Measurements from ENCODE around the gene NRXN3. TPM values are rescaled to one million over a fixed set of nuclear protein-coding genes. Genes with fewer than 3 reads are reported as not detected.
A peak's percentile ranks its signal among the peaks of the same experiment; 100 is the strongest.

Gene NRXN3
- total RNA-seq, 1 experiment from 2014 or later: 0.80 TPM

- DNase-seq: no peak
- Histone ChIP-seq H3K27me3 (ENCODE audit: control insufficient read depth, insufficient read depth, low read length) (no peaks in the 10 kb centered on the region), H3K36me3 (replicated peaks; ENCODE audit: control insufficient read depth, insufficient read depth, low read length) (no peaks in the 10 kb centered on the region), H3K4me3 (ENCODE audit: insufficient read depth, low read depth, low read length) (no peak overlapping the region)
These were observed 906.9 kb downstream of the NRXN3 start for GRCh38 chr14:79077096-79077495.

- H3K27me3 ChIP-seq (ENCODE audit: control insufficient read depth, insufficient read depth, low read length): no peaks in the 10 kb centered on the region
- DNase-seq: no peak
- H3K4me3 ChIP-seq (ENCODE audit: insufficient read depth, low read depth, low read length): no peak overlapping the region
- H3K36me3 ChIP-seq (replicated peaks; ENCODE audit: control insufficient read depth, insufficient read depth, low read length): no peaks in the 10 kb centered on the region
These were observed 909.9 kb downstream of the NRXN3 start for GRCh38 chr14:79080040-79080439.

GRCh38 chr14:79082883-79083282 lies 912.7 kb downstream of the NRXN3 start:
- no peaks in the 10 kb centered on the region for H3K36me3 ChIP-seq (replicated peaks; ENCODE audit: control insufficient read depth, insufficient read depth, low read length)
- no peak overlapping the region for H3K4me3 ChIP-seq (ENCODE audit: insufficient read depth, low read depth, low read length)
- no peaks in the 10 kb centered on the region; the same call in 1 of the 2 replicates for H3K27me3 ChIP-seq (ENCODE audit: control insufficient read depth, insufficient read depth, low read length)
- DNase-seq: no peak

GRCh38 chr14:79083356-79083755 lies 913.2 kb downstream of the NRXN3 start:
- DNase-seq: no peak
- Histone ChIP-seq H3K4me3 (ENCODE audit: insufficient read depth, low read depth, low read length) (no peak overlapping the region), H3K36me3 (replicated peaks; ENCODE audit: control insufficient read depth, insufficient read depth, low read length) (no peaks in the 10 kb centered on the region), H3K27me3 (ENCODE audit: control insufficient read depth, insufficient read depth, low read length) (no peaks in the 10 kb centered on the region; the same call in 1 of the 2 replicates)

- Histone ChIP-seq H3K36me3 (replicated peaks; ENCODE audit: control insufficient read depth, insufficient read depth, low read length) (no peaks in the 10 kb centered on the region), H3K4me3 (ENCODE audit: insufficient read depth, low read depth, low read length) (no peak overlapping the region), H3K27me3 (ENCODE audit: control insufficient read depth, insufficient read depth, low read length) (no peaks in the 10 kb centered on the region; the same call in 1 of the 2 replicates)
- DNase-seq: no peak
These were observed 914.7 kb downstream of the NRXN3 start for GRCh38 chr14:79084861-79085260.

- Histone ChIP-seq H3K36me3 (replicated peaks; ENCODE audit: control insufficient read depth, insufficient read depth, low read length) (no peaks in the 10 kb centered on the region), H3K4me3 (ENCODE audit: insufficient read depth, low read depth, low read length) (no peak overlapping the region), H3K27me3 (ENCODE audit: control insufficient read depth, insufficient read depth, low read length) (peaks cover 7% of the 10 kb centered on the region; the same call in 1 of the 2 replicates)
- DNase-seq: no peak
These were observed 919.4 kb downstream of the NRXN3 start for GRCh38 chr14:79089576-79089975.

- Histone ChIP-seq H3K27me3 (ENCODE audit: control insufficient read depth, insufficient read depth, low read length) (peaks cover 7% of the 10 kb centered on the region; the same call in 1 of the 2 replicates), H3K36me3 (replicated peaks; ENCODE audit: control insufficient read depth, insufficient read depth, low read length) (no peaks in the 10 kb centered on the region), H3K4me3 (ENCODE audit: insufficient read depth, low read depth, low read length) (no peak overlapping the region)
- no peak for DNase-seq
These were observed 920.5 kb downstream of the NRXN3 start for GRCh38 chr14:79090641-79091180.

- H3K4me3 ChIP-seq (ENCODE audit: insufficient read depth, low read depth, low read length): no peak overlapping the region
These were observed 921.3 kb downstream of the NRXN3 start for GRCh38 chr14:79091381-79091963.

GRCh38 chr14:79093531-79093930 lies 923.4 kb downstream of the NRXN3 start:
- Histone ChIP-seq H3K4me3 (ENCODE audit: insufficient read depth, low read depth, low read length) (no peak overlapping the region), H3K27me3 (ENCODE audit: control insufficient read depth, insufficient read depth, low read length) (peaks cover 7% of the 10 kb centered on the region; the same call in 1 of the 2 replicates), H3K36me3 (replicated peaks; ENCODE audit: control insufficient read depth, insufficient read depth, low read length) (no peaks in the 10 kb centered on the region)
- no peak for DNase-seq

More at GRCh38 chr14:79091381-79091963, 921.3 kb downstream of the NRXN3 start:
- peak; percentile 10 for DNase-seq
- H3K36me3 ChIP-seq (replicated peaks; ENCODE audit: control insufficient read depth, insufficient read depth, low read length): no peaks in the 10 kb centered on the region
- H3K27me3 ChIP-seq (ENCODE audit: control insufficient read depth, insufficient read depth, low read length): peaks cover 7% of the 10 kb centered on the region; the same call in 1 of the 2 replicates

- peaks cover 7% of the 10 kb centered on the region; the same call in 1 of the 2 replicates for H3K27me3 ChIP-seq (ENCODE audit: control insufficient read depth, insufficient read depth, low read length)
- DNase-seq: no peak
- H3K36me3 ChIP-seq (replicated peaks; ENCODE audit: control insufficient read depth, insufficient read depth, low read length): no peaks in the 10 kb centered on the region
- no peak overlapping the region for H3K4me3 ChIP-seq (ENCODE audit: insufficient read depth, low read depth, low read length)
These were observed 924.8 kb downstream of the NRXN3 start for GRCh38 chr14:79094951-79095350.

- no peak for DNase-seq
- H3K4me3 ChIP-seq (ENCODE audit: insufficient read depth, low read depth, low read length): no peak overlapping the region
- peaks cover 2% of the 10 kb centered on the region; the same call in 1 of the 2 replicates for H3K27me3 ChIP-seq (ENCODE audit: control insufficient read depth, insufficient read depth, low read length)
- no peaks in the 10 kb centered on the region for H3K36me3 ChIP-seq (replicated peaks; ENCODE audit: control insufficient read depth, insufficient read depth, low read length)
These were observed 926.6 kb downstream of the NRXN3 start for GRCh38 chr14:79096811-79097210.

GRCh38 chr14:79098324-79098723 lies 928.2 kb downstream of the NRXN3 start:
- H3K4me3 ChIP-seq (ENCODE audit: insufficient read depth, low read depth, low read length): no peak overlapping the region
- DNase-seq: no peak
- H3K36me3 ChIP-seq (replicated peaks; ENCODE audit: control insufficient read depth, insufficient read depth, low read length): no peaks in the 10 kb centered on the region
- no peaks in the 10 kb centered on the region; the same call in 1 of the 2 replicates for H3K27me3 ChIP-seq (ENCODE audit: control insufficient read depth, insufficient read depth, low read length)

GRCh38 chr14:79100578-79100977 lies 930.4 kb downstream of the NRXN3 start:
- H3K4me3 ChIP-seq (ENCODE audit: insufficient read depth, low read depth, low read length): no peak overlapping the region
- no peak for DNase-seq
- H3K27me3 ChIP-seq (ENCODE audit: control insufficient read depth, insufficient read depth, low read length): no peaks in the 10 kb centered on the region

GRCh38 chr14:79101388-79101787 lies 931.2 kb downstream of the NRXN3 start:
- Histone ChIP-seq H3K27me3 (ENCODE audit: control insufficient read depth, insufficient read depth, low read length) (no peaks in the 10 kb centered on the region), H3K36me3 (replicated peaks; ENCODE audit: control insufficient read depth, insufficient read depth, low read length) (no peaks in the 10 kb centered on the region), H3K4me3 (ENCODE audit: insufficient read depth, low read depth, low read length) (no peak overlapping the region)
- DNase-seq: no peak

More at GRCh38 chr14:79100578-79100977, 930.4 kb downstream of the NRXN3 start:
- H3K36me3 ChIP-seq (replicated peaks; ENCODE audit: control insufficient read depth, insufficient read depth, low read length): no peaks in the 10 kb centered on the region

- H3K27me3 ChIP-seq (ENCODE audit: control insufficient read depth, insufficient read depth, low read length): no peaks in the 10 kb centered on the region
- no peak for DNase-seq
- no peak overlapping the region for H3K4me3 ChIP-seq (ENCODE audit: insufficient read depth, low read depth, low read length)
- H3K36me3 ChIP-seq (replicated peaks; ENCODE audit: control insufficient read depth, insufficient read depth, low read length): no peaks in the 10 kb centered on the region
These were observed 933.6 kb downstream of the NRXN3 start for GRCh38 chr14:79103764-79104163.
